K562 (cell line): Measurements from ENCODE around the gene BACH1. TPM values are rescaled to one million over a fixed set of nuclear protein-coding genes. Genes with fewer than 3 reads are reported as not detected.

Source experiments
- BDP1 ChIP-seq: IDR thresholded peaks from 3 replicates; pipeline ENCODE4 v1.6.1; 2011; ENCODE audit not compliant: insufficient read length, insufficient read depth
- BHLHE40 ChIP-seq: IDR thresholded peaks from 2 replicates; pipeline ENCODE4 v1.6.1; 2011; ENCODE audit warnings: low read length, improper control_type of control experiment
- CGGBP1 ChIP-seq: fragments of 250-450 bp; sonication (Bioruptor Pico); IDR thresholded peaks from 2 replicates; pipeline ENCODE4 v1.9.0; 2021; ENCODE audit warnings: mild to moderate bottlenecking
- CREBBP ChIP-seq: IDR thresholded peaks from one replicate; pipeline ENCODE4 v1.6.1; 2012; ENCODE audit warnings: low read depth, mild to moderate bottlenecking, control low read depth, inconsistent platforms, low read length
- HCFC1 ChIP-seq: IDR thresholded peaks from 2 replicates; pipeline ENCODE4 v1.6.1; 2012; ENCODE audit warnings: low read depth, low read length, improper control_type of control experiment
- MLLT1 ChIP-seq, 2 experiments: fragments of 450-650 bp; IDR thresholded peaks; 2 replicates each; pipeline ENCODE4 v1.6.1; 2016
- MNT ChIP-seq, 2 experiments: fragments of 450-650 bp; conservative IDR thresholded peaks; 2 replicates each; pipeline ENCODE4 v1.6.1; 2017; ENCODE audit warnings: mild to moderate bottlenecking in 2 of 2, moderate library complexity in 2 of 2
- NFIX ChIP-seq: fragments of 250-450 bp; sonication (Bioruptor Pico); IDR thresholded peaks from 2 replicates; pipeline ENCODE4 v1.4.0; 2020; ENCODE audit warnings: low read depth, mild to moderate bottlenecking, moderate library complexity
- POLR2A ChIP-seq: fragments of 450-650 bp; conservative IDR thresholded peaks from 2 replicates; pipeline ENCODE4 v1.6.1; 2016
- POU5F1 ChIP-seq: fragments of 150-350 bp; IDR thresholded peaks from 2 replicates; pipeline ENCODE4 v1.6.1; 2014; ENCODE audit warnings: borderline replicate concordance, low read length, low read depth, mild to moderate bottlenecking; ENCODE audit not compliant: partially characterized antibody
- TARDBP ChIP-seq: fragments of 450-650 bp; IDR thresholded peaks from 2 replicates; pipeline ENCODE4 v1.6.1; 2016
- TCF15 ChIP-seq: fragments of 250-450 bp; sonication (Bioruptor Pico); IDR thresholded peaks from 2 replicates; pipeline ENCODE4 v1.8.0; 2022; ENCODE audit warnings: moderate library complexity, mild to moderate bottlenecking, inconsistent platforms
- ZNF407 ChIP-seq: fragments of 450-650 bp; IDR thresholded peaks from 2 replicates; pipeline ENCODE4 v1.6.1; 2016; ENCODE audit warnings: low read depth
- ZNF408 ChIP-seq: fragments of 250-450 bp; sonication (Bioruptor Pico); IDR thresholded peaks from 2 replicates; pipeline ENCODE4 v1.4.0; 2020; ENCODE audit warnings: low read depth, mild to moderate bottlenecking, moderate library complexity
- polyA plus RNA-seq, 8 experiments: library from polyadenylated mRNA; depleted of rRNA in 4 of 8; stranded (reverse) in 5 of 8; unstranded in 3 of 8; fragments of >200 nt; fragmentation: Nextera tagmentation in 2 of 8; fragmentation: Illumina TruSeq in 1 of 8; extraction: Ambion mirVana in 2 of 8; extraction: Trizol in 1 of 8; gene quantifications; 2 replicates each; pipeline versions ENCODE4 v1.2.1 to v1.2.3, GENCODE V29; 2011 to 2014; ENCODE audit warnings: inconsistent platforms in 1 of 8, missing spikeins in 1 of 8
- total RNA-seq, 7 experiments: library from RNA; depleted of rRNA in 6 of 7; stranded (reverse); fragments of >200 nt in 6 of 7; fragmentation: Illumina TruSeq in 2 of 7; extraction: Trizol in 2 of 7; gene quantifications; 2 replicates each; pipeline versions ENCODE4 v1.2.1 to v1.2.3, GENCODE V29; 2011 to 2021; ENCODE audit warnings: low replicate concordance in 1 of 7

The BACH1 gene
- total and polyA plus RNA-seq, 9 of the 15 experiments (the other 6 are each of a cell fraction or from before 2014, with no cell fraction given) = 10.6 to 58.5 (median 28.6) TPM

GRCh38 chr21:29299916-29300806 lies 1.4 kb downstream of the BACH1 start (continued):
- TF ChIP-seq CGGBP1 (CRISPR knock-in tag) (no peak), ZNF407 (no peak), MLLT1 (IDR thresholded peaks at IDR 0.05) (0 out of 4 replicates have a peak, but pooled peaks of 1 of the 2 experiments have one; percentile 9), POLR2A (0 out of 2 replicates have a peak, but pooled peaks have one; percentile 40), MNT (conservative IDR thresholded peaks at IDR 0.05) (peak; percentile 82 to 92), POU5F1 (no peak), TARDBP (no peak), BDP1 (no peak), ZNF408 (CRISPR knock-in tag) (no peak), NFIX (CRISPR knock-in tag) (no peak), BHLHE40 (peak; percentile 91), TCF15 (CRISPR knock-in tag) (0 out of 2 replicates have a peak, but pooled peaks have one; percentile 10), CREBBP (no peak), HCFC1 (no peak)
